ENCODE data around the gene EPHX1.
A peak's percentile ranks its signal among the peaks of the same experiment; 100 is the strongest.

DNA sequence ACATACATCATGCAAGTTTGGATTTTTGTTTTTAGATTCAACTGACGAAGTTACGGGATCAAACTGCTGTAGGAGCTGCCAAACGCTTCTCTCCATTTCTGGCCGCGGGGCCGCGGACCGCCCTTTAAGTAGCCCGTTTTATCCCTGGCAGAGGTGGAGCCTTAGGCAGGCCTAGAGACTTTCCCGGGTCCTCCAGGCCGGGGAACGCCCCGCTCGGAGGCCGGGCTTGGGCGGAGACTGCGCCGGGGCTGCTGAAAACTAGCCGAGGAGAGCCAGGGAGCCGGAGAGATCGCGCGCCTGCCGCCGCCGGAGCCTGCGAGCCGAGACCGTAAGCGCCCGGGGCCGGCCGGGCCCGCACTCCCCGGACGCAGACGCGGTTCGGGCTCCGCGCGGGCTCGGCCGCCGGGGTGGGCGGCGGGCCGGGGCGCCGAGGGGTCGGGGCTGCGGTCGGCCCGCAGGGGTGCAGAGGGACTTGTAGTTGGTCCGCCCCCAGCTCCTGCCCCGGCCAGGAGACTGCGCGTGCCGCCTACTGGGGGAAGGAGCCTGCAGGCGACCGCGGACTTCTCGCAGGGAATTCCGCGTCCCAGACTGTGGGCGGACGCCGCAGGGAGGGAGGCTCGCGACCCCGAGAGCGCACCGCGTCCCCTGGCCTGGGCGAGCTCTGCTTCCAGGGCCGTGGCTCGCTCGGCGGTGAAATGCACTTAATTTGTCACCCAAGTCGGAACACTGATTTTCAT is at the start of gene EPHX1:
- TF ChIP-seq, protein P1, sequence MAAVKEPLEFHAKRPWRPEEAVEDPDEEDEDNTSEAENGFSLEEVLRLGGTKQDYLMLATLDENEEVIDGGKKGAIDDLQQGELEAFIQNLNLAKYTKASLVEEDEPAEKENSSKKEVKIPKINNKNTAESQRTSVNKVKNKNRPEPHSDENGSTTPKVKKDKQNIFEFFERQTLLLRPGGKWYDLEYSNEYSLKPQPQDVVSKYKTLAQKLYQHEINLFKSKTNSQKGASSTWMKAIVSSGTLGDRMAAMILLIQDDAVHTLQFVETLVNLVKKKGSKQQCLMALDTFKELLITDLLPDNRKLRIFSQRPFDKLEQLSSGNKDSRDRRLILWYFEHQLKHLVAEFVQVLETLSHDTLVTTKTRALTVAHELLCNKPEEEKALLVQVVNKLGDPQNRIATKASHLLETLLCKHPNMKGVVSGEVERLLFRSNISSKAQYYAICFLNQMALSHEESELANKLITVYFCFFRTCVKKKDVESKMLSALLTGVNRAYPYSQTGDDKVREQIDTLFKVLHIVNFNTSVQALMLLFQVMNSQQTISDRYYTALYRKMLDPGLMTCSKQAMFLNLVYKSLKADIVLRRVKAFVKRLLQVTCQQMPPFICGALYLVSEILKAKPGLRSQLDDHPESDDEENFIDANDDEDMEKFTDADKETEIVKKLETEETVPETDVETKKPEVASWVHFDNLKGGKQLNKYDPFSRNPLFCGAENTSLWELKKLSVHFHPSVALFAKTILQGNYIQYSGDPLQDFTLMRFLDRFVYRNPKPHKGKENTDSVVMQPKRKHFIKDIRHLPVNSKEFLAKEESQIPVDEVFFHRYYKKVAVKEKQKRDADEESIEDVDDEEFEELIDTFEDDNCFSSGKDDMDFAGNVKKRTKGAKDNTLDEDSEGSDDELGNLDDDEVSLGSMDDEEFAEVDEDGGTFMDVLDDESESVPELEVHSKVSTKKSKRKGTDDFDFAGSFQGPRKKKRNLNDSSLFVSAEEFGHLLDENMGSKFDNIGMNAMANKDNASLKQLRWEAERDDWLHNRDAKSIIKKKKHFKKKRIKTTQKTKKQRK (IDR thresholded peaks at IDR 0.05; ENCODE audit: low read depth, low read length), result no peak
- TF ChIP-seq ZNF217 (IDR thresholded peaks at IDR 0.05), result no peak
- TF ChIP-seq, protein P2, sequence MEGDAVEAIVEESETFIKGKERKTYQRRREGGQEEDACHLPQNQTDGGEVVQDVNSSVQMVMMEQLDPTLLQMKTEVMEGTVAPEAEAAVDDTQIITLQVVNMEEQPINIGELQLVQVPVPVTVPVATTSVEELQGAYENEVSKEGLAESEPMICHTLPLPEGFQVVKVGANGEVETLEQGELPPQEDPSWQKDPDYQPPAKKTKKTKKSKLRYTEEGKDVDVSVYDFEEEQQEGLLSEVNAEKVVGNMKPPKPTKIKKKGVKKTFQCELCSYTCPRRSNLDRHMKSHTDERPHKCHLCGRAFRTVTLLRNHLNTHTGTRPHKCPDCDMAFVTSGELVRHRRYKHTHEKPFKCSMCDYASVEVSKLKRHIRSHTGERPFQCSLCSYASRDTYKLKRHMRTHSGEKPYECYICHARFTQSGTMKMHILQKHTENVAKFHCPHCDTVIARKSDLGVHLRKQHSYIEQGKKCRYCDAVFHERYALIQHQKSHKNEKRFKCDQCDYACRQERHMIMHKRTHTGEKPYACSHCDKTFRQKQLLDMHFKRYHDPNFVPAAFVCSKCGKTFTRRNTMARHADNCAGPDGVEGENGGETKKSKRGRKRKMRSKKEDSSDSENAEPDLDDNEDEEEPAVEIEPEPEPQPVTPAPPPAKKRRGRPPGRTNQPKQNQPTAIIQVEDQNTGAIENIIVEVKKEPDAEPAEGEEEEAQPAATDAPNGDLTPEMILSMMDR (IDR thresholded peaks at IDR 0.05 in 2 of 3, conservative IDR thresholded peaks at IDR 0.05 in 1 of 3; ENCODE audit: control insufficient read depth in 2 of 3, extremely low read depth in 1 of 3, insufficient read depth in 1 of 3, low read depth in 3 of 3, low read length in 3 of 3), result peak; percentile 9 to 28 (median 26); a peak in 3 of 6 replicates
- TF ChIP-seq, protein P3, sequence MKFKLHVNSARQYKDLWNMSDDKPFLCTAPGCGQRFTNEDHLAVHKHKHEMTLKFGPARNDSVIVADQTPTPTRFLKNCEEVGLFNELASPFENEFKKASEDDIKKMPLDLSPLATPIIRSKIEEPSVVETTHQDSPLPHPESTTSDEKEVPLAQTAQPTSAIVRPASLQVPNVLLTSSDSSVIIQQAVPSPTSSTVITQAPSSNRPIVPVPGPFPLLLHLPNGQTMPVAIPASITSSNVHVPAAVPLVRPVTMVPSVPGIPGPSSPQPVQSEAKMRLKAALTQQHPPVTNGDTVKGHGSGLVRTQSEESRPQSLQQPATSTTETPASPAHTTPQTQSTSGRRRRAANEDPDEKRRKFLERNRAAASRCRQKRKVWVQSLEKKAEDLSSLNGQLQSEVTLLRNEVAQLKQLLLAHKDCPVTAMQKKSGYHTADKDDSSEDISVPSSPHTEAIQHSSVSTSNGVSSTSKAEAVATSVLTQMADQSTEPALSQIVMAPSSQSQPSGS (IDR thresholded peaks at IDR 0.05; ENCODE audit: low read length), result no peak
- no peak for TF ChIP-seq HDAC2 (IDR thresholded peaks at IDR 0.05)
- no peak for TF ChIP-seq CEBPB (IDR thresholded peaks at IDR 0.05; ENCODE audit: borderline replicate concordance in 1 of 2, low read depth in 2 of 2, low read length in 2 of 2)
- TF ChIP-seq SUZ12 (IDR thresholded peaks at IDR 0.05; ENCODE audit: unreplicated experiment), result no peak
- no peak for TF ChIP-seq MTA2 (IDR thresholded peaks at IDR 0.05; ENCODE audit: low read depth)
